Epithelial cell of esophagus (primary cell): Measurements from ENCODE around the gene KCNJ16.

Source experiments
- DNase-seq: peaks from one replicate; pipeline ENCODE4 v3.0.0; 2010; ENCODE audit warnings: low read depth
- H3K4me3 ChIP-seq: 2 replicates; pipeline ENCODE4 v1.5.1; 2011; ENCODE audit warnings: mild to moderate bottlenecking, low read length, control low read depth
- TF ChIP-seq, protein P1 (sequence below): IDR thresholded peaks from 2 replicates; pipeline ENCODE4 v1.5.1; 2011; ENCODE audit warnings: low read depth, mild to moderate bottlenecking, low read length, control low read depth, inconsistent platforms; ENCODE audit not compliant: insufficient read depth; ENCODE audit errors: missing control alignments

KCNJ16 gene

DNA sequence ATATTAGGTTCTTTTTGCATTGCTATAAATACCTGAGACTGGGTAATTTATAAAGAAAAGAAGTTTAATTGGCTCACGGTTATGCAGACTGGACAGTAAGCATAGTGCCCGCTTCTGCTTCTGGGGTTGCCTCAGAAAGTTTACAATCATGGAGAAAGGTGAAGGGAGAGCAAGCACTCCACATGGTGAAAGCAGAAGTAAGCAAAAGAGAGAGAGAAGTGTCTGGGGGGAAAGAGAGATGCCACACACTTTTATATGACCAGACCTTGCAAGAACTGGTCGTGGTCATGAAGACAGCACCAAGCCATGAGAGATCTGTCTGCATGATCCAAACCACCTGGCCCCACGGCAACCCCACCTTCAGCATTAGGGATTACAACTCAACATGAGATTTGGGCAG, 45.4 kb downstream of the KCNJ16 start:
- H3K4me3 ChIP-seq = no peak overlapping the region
- no peak for DNase-seq
- TF ChIP-seq, protein P1, sequence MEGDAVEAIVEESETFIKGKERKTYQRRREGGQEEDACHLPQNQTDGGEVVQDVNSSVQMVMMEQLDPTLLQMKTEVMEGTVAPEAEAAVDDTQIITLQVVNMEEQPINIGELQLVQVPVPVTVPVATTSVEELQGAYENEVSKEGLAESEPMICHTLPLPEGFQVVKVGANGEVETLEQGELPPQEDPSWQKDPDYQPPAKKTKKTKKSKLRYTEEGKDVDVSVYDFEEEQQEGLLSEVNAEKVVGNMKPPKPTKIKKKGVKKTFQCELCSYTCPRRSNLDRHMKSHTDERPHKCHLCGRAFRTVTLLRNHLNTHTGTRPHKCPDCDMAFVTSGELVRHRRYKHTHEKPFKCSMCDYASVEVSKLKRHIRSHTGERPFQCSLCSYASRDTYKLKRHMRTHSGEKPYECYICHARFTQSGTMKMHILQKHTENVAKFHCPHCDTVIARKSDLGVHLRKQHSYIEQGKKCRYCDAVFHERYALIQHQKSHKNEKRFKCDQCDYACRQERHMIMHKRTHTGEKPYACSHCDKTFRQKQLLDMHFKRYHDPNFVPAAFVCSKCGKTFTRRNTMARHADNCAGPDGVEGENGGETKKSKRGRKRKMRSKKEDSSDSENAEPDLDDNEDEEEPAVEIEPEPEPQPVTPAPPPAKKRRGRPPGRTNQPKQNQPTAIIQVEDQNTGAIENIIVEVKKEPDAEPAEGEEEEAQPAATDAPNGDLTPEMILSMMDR = no peak

DNA sequence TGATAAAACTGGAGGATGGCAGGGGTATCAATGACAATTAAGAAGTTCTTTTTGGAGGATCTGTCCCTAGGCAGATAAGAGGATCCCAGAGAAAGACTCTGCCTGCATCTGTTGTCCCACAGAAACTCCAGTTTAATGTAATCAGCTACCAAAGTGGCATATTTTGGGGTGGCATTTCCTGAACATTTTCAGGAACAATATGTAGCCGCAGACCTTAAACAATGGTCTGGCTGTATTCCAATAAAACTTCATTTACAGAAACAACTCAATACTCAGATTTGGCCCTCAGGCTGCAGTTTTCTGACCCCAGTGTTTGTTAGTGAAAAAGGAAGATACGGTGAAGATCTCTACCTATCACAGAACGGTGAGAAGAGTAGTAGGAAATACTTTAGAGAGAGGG, 46.1 kb downstream of the KCNJ16 start:
- DNase-seq = no peak
- no peak overlapping the region for H3K4me3 ChIP-seq
- TF ChIP-seq, protein P1 = no peak

DNA sequence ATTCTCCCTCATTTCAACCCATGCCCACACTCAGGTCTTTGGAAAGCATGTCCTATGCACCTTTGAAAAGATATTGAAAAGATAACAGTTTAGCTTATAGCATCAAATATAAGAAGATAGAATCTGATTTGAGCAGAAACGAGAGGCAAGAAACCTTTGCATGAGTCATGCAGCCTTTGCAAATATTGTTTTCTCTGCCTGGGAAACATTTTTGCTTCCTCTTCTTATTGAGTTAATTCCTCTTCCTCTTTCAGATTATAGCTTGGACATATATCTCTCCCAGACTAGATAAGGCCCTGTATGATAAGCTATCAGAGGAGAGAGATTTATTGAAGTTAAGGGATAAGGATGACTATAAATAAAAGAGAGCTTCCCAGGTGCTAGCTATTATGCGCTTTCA, 48.2 kb downstream of the KCNJ16 start:
- DNase-seq = peak; percentile 6
- no peak overlapping the region for H3K4me3 ChIP-seq
- TF ChIP-seq, protein P1 = no peak

DNA sequence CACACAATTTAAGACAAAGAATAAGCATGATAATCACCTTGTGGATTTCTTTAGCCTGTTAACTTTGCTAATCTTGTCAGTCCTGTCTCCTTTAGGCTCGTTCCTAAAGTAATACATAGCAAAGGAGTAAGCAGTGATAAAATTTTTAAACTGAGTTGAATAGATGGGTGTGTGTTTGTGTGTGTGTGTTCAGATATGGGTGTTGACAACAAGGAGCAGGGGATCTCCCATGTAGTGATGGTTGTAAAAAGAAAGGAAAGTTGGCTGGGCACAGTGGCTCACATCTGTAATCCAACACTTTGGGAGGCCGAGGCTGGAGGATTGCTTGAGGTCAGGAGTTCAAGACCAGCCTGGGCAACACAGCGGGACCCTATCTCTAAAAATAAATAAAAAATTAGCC, 49.7 kb downstream of the KCNJ16 start:
- TF ChIP-seq, protein P1 = no peak
- no peak for DNase-seq
- H3K4me3 ChIP-seq = no peak overlapping the region

DNA sequence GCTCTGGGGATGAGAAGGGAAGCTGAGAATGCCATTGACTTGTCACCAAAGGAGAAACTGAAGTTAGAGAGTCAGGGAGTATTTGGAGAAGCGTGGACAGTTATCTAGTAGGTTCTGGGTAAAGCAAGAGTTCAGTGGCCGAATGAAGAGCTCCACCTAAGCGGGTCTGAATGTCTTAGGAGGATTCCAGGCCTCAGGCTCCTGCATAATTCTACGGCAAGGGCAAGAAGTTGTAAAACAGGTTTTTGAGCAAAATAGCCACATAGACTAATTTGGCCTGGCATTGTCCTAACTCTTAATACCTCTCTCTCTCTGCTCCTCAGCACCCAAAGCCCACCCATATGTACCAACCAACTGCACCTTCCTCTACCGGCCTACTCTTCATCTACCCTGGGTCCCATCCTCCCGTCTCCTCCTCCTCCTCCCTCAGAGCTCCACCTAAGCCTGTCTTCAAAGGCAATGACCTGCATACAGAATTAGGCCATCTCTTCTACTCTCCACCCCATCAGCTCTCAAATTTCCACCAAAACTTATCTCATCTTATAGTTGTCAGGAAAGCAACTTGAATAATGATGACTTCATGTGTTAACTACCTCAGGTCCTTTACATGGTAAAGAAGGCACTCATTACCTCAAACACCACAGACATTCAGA, 52.3 kb downstream of the KCNJ16 start:
- peak; percentile 61 for DNase-seq
- TF ChIP-seq, protein P1 = no peak
- H3K4me3 ChIP-seq = no peak overlapping the region

DNA sequence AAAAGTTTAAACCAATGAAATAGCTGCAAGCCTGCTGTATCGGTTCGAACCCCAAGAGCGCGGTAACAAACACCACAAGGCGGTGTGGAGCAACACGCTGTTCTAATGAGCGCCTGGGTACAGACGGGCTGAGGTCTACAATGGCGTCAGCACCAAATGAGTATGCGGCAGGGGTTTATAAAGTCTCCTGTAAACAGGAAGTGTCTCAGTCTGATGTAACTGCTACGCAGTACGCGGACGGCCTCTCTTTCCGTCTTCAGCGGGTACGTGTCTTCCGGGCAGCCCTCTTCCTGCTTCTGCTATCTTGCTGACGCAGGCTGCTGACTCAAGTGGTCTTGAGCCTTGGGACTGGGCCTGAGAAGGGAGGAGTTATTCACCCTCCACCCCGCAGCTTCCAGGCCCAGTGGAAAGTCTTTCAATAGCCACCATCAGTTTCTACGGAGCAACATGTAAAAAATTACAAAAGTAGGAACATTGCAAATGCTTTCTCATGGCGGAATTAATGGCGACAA, 53.8 kb downstream of the KCNJ16 start:
- DNase-seq = no peak
- H3K4me3 ChIP-seq = no peak overlapping the region
- TF ChIP-seq, protein P1 = no peak

DNA sequence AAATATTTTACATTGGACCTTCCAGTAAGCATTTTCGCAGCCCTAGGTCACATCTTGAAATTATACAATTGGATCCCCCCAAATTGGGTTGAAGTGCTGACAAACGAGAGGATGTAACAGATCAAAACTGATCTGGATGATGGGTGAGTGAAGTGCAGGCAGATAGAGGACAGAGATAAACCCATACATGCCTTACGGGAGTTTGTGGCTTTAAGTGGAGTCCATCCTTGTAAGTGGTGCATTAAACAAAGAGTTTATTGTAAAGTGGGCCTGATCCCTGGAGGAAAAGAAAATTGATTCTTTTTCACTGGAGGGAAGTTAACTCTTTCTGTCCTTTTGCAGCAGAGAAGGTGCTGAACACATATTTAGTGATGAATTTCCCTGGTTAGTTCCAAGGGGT, 55.3 kb downstream of the KCNJ16 start:
- DNase-seq = no peak
- H3K4me3 ChIP-seq = no peak overlapping the region
- TF ChIP-seq, protein P1 = no peak
